HepG2 (cell line): Measurements from ENCODE around the gene ZC3H7B. TPM values are rescaled to one million over a fixed set of nuclear protein-coding genes. Genes with fewer than 3 reads are reported as not detected.
A peak's percentile ranks its signal among the peaks of the same experiment; 100 is the strongest.

Source experiments
- ATAC-seq: fragments of 200-7000 bp; cut with Tn5 transposase; 3 replicates; pipeline ENCODE4 v1.9.1; 2020; ENCODE audit warnings: mild to moderate bottlenecking, moderate library complexity
- BruUV-seq: library from RNA; stranded (reverse); fragments of 400-500 nt; replicated peaks from 2 replicates; lab custom pipeline; 2021; lab: Mats Ljungman, UMichigan
- CTCF ChIA-PET: fragments of 300-600 bp; formaldehyde crosslinking; extraction: SDS; loops from one replicate; lab custom pipeline; 2021; ENCODE audit warnings: low total read pairs, inconsistent platforms, low intra/inter-chr PET ratio; lab: Yijun Ruan, JAX
- POLR2A ChIA-PET: fragments of 350-600 bp; sonication (Branson Sonifier 250); formaldehyde crosslinking; loops from one replicate; lab custom pipeline; 2020; ENCODE audit warnings: antibody characterized with exemption, inconsistent platforms; lab: Yijun Ruan, JAX
- DNase-seq: peaks from one replicate; pipeline ENCODE4 v3.0.0-alpha.2; 2015; ENCODE audit warnings: low spot score
- FAIRE-seq: peaks from 3 replicates; lab custom pipeline; 2011; peaks lifted over from hg19 to GRCh38; lab: Jason Lieb, UNC
- H2AFZ ChIP-seq: one replicate; pipeline ENCODE4 v1.6.1; 2011; ENCODE audit warnings: low read length, inconsistent platforms
- H3K27ac ChIP-seq: fragments of 300-600 bp; 3 replicates; pipeline ENCODE4 v1.8.0; 2011; ENCODE audit warnings: mixed run types, mild to moderate bottlenecking, mixed read lengths, low read length, inconsistent platforms; ENCODE audit not compliant: insufficient read depth; ENCODE audit errors: extremely low read length
- H3K27me3 ChIP-seq, 2 experiments: fragments of 200-600 bp in 1 of 2; 2 replicates in 1 of 2; 3 replicates in 1 of 2; pipeline versions ENCODE4 v1.6.0 to v1.8.0; 2011; ENCODE audit warnings: low read length in 2 of 2, mild to moderate bottlenecking in 2 of 2, moderate library complexity in 2 of 2, inconsistent platforms in 1 of 2; ENCODE audit not compliant: insufficient read depth in 2 of 2, control insufficient read depth in 1 of 2
- H3K36me3 ChIP-seq, 2 experiments: fragments of 200-600 bp in 1 of 2; replicated peaks in 1 of 2; 2 replicates in 1 of 2; 3 replicates in 1 of 2; pipeline versions ENCODE4 v1.5.1 to v1.8.0; 2011; ENCODE audit warnings: low read length in 2 of 2, inconsistent platforms in 1 of 2; ENCODE audit not compliant: insufficient read depth in 2 of 2, control insufficient read depth in 1 of 2
- H3K4me1 ChIP-seq: 2 replicates; pipeline ENCODE4 v1.5.1; 2012; ENCODE audit warnings: low read length, inconsistent platforms; ENCODE audit not compliant: insufficient read depth
- H3K4me2 ChIP-seq: 2 replicates; pipeline ENCODE4 v1.6.0; 2011; ENCODE audit warnings: low read depth, low read length, inconsistent platforms
- H3K4me3 ChIP-seq, 3 experiments: fragments of 200-600 bp in 1 of 3; sonication (generic), shearing (Covaris generic) in 1 of 3; replicated peaks in 1 of 3; 2 replicates each; pipeline ENCODE4 v1.5.1; 2011 to 2016; ENCODE audit warnings: low read length in 3 of 3, inconsistent platforms in 2 of 3, low read depth in 2 of 3, mild to moderate bottlenecking in 2 of 3, control low read depth in 1 of 3, mixed read lengths in 1 of 3; ENCODE audit not compliant: insufficient read depth in 1 of 3
- H3K79me2 ChIP-seq: one replicate; pipeline ENCODE4 v1.6.1; 2011; ENCODE audit warnings: low read length, inconsistent platforms; ENCODE audit not compliant: insufficient read depth
- H3K9ac ChIP-seq: 2 replicates; pipeline ENCODE4 v1.6.0; 2011; ENCODE audit warnings: mild to moderate bottlenecking, low read depth, low read length, inconsistent platforms; ENCODE audit not compliant: insufficient read depth
- H3K9me3 ChIP-seq: 2 replicates; pipeline ENCODE4 v1.5.1; 2012; ENCODE audit warnings: mild to moderate bottlenecking, low read length
- H4K20me1 ChIP-seq: 2 replicates; pipeline ENCODE4 v1.6.0; 2011; ENCODE audit warnings: inconsistent platforms, mild to moderate bottlenecking, low read length, moderate library complexity; ENCODE audit not compliant: insufficient read depth
- CCAR2 ChIP-seq: fragments of 200-400 bp; formaldehyde crosslinking; optimal IDR thresholded peaks from 2 replicates; pipeline ENCODE3; 2018; ENCODE audit warnings: low read depth, mild to moderate bottlenecking, low read length, moderate library complexity
- FOXP1 ChIP-seq, 2 experiments: fragments of 450-650 bp in 1 of 2; IDR thresholded peaks; 2 replicates each; pipeline ENCODE4 v1.6.1; 2017 to 2018; ENCODE audit warnings: antibody characterized with exemption in 1 of 2
- GLMP ChIP-seq: sonication (generic); formaldehyde crosslinking; IDR thresholded peaks from 2 replicates; pipeline ENCODE4 v1.9.0; 2021; ENCODE audit warnings: missing genetic modification reagents, mild to moderate bottlenecking, borderline replicate concordance
- HOXA3 ChIP-seq: sonication (generic); formaldehyde crosslinking; IDR thresholded peaks from 2 replicates; pipeline ENCODE4 v1.5.0; 2020; ENCODE audit warnings: missing genetic modification reagents
- MAFG ChIP-seq: sonication (generic); formaldehyde crosslinking; IDR thresholded peaks from 2 replicates; pipeline ENCODE4 v1.5.1; 2020; ENCODE audit warnings: mild to moderate bottlenecking, missing genetic modification reagents
- MAFK ChIP-seq, 2 experiments: IDR thresholded peaks in 1 of 2; conservative IDR thresholded peaks in 1 of 2; 2 replicates each; pipeline ENCODE4 v1.6.1; 2011; ENCODE audit warnings: improper control_type of control experiment in 2 of 2, low read length in 2 of 2
- PRDM10 ChIP-seq: sonication (generic); formaldehyde crosslinking; IDR thresholded peaks from 2 replicates; pipeline ENCODE4 v1.4.0; 2020; ENCODE audit warnings: low read depth, missing genetic modification reagents
- PREB ChIP-seq: sonication (generic); formaldehyde crosslinking; IDR thresholded peaks from 2 replicates; pipeline ENCODE4 v1.4.0; 2020; ENCODE audit warnings: missing genetic modification reagents
- TOPORS ChIP-seq: sonication (generic); formaldehyde crosslinking; IDR thresholded peaks from 2 replicates; pipeline ENCODE4 v1.8.0; 2023; ENCODE audit warnings: mild to moderate bottlenecking, missing genetic modification reagents
- TRIM22 ChIP-seq: fragments of 450-650 bp; IDR thresholded peaks from 2 replicates; pipeline ENCODE4 v1.6.1; 2017
- WGBS: methylation state at CpG from one replicate; pipeline ENCODE4 v1.1.6; 2017; ENCODE audit warnings: low lambda C conversion rate; 5-methylcytosine and 5-hydroxymethylcytosine counted together
- in situ Hi-C: cut with HindIII; loops from 2 replicates; pipeline ENCODE4 v1.10.0; 2017; ENCODE audit warnings: low pct_unique_long_range_greater_than_20kb; ENCODE audit not compliant: extremely low pct_ligation_motif_present
- intact Hi-C: fragments of 100-400 bp; cut with micrococcal nuclease; formaldehyde crosslinking; loops from one replicate; pipeline ENCODE4 v1.10.0; 2022; ENCODE audit not compliant: unreplicated experiment
- polyA plus RNA-seq, 8 experiments: library from polyadenylated mRNA; depleted of rRNA in 3 of 8; stranded (reverse) in 7 of 8; unstranded in 1 of 8; fragments of >200 nt; fragmentation: Illumina TruSeq in 4 of 8; extraction: Trizol in 4 of 8; gene quantifications; 2 replicates each; pipeline versions ENCODE4 v1.2.1 to v1.2.3, GENCODE V29; 2011 to 2016; ENCODE audit warnings: low read depth in 4 of 8, missing spikeins in 1 of 8, mixed read lengths in 1 of 8; ENCODE audit not compliant: insufficient read depth in 1 of 8
- total RNA-seq, 5 experiments: library from RNA; depleted of rRNA; stranded (reverse); fragments of >200 nt; fragmentation: Illumina TruSeq; extraction: Trizol; gene quantifications; 2 replicates each; pipeline ENCODE4 v1.2.3, GENCODE V29; 2016; ENCODE audit warnings: low read depth in 1 of 5

The ZC3H7B gene
- total and polyA plus RNA-seq, 2 of the 13 experiments (the other 11 are each of a cell fraction or from before 2014, with no cell fraction given): 26.4 to 37.2 TPM

GRCh38 chr22:41383085-41383484, 81.8 kb downstream of the ZC3H7B start:
- no peak for TF ChIP-seq GLMP (CRISPR knock-in tag)
- 0 out of 4 replicates have a peak, but pooled peaks of 1 of the 2 experiments have one; percentile 6 for TF ChIP-seq MAFK (conservative IDR thresholded peaks at IDR 0.05 in 1 of 2, IDR thresholded peaks at IDR 0.05 in 1 of 2; ENCODE audit: low read length in 2 of 2)
- no peak for TF ChIP-seq CCAR2
- ATAC-seq (no peak), DNase-seq (no peak), FAIRE-seq (no peak)
- peak overlapping the region; percentile 60; the same call in 1 of the 2 replicates for H3K9ac ChIP-seq
- WGBS: 76% methylated on average over 5 of the region's 5 CpGs
- no peaks in the 10 kb centered on the region for H4K20me1 ChIP-seq
- TSS peak; percentile 45 for BruUV-seq
- peaks cover 0 to 7% of the 10 kb centered on the region in 2 experiments; a peak in 2 of 5 replicates for H3K36me3 ChIP-seq
- peak overlapping the region; percentile 58 to 84 (median 74); a peak in 5 of 6 replicates for H3K4me3 ChIP-seq
- H3K27ac ChIP-seq: no peak overlapping the region
- in situ Hi-C loops (no loop called here), intact Hi-C loops (no loop called here)
- POLR2A ChIA-PET: interaction anchor here (1.3 to 3.6 kb wide), 3 partner anchors 14 to 19 kb away, joined by 4 to 135 read pairs (median 33); no protein-coding TSS in a partner anchor
- peaks cover 5% of the 10 kb centered on the region for H3K79me2 ChIP-seq
- H3K9me3 ChIP-seq: no peaks in the 10 kb centered on the region
- H2AFZ ChIP-seq: no peak overlapping the region
- H3K27me3 ChIP-seq: no peaks in the 10 kb centered on the region; a peak in 1 of 5 replicates
- CTCF ChIA-PET: no interaction called here
- H3K4me2 ChIP-seq: peak overlapping the region; percentile 84
- H3K4me1 ChIP-seq: peaks cover 24% of the 10 kb centered on the region

- Histone ChIP-seq H3K4me2 (no peak overlapping the region), H3K27me3 (no peaks in the 10 kb centered on the region; a peak in 1 of 5 replicates), H3K4me3 (no peak overlapping the region), H3K4me1 (peaks cover 24% of the 10 kb centered on the region), H3K9me3 (no peaks in the 10 kb centered on the region), H3K36me3 (peaks cover 0 to 7% of the 10 kb centered on the region in 2 experiments; a peak in 3 of 5 replicates), H3K27ac (no peak overlapping the region), H4K20me1 (no peaks in the 10 kb centered on the region), H2AFZ (no peak overlapping the region), H3K9ac (no peak overlapping the region), H3K79me2 (peaks cover 5% of the 10 kb centered on the region)
- no peak for DNase-seq
- FAIRE-seq: no peak
- intact Hi-C loops (no loop called here), in situ Hi-C loops (no loop called here)
- ATAC-seq: no peak
- ChIA-PET POLR2A (interaction anchor here (1.1 to 1.3 kb wide), 2 partner anchors 13 to 63 kb away, joined by 3 to 4 read pairs; partner anchors contain the start of gene TOB2), CTCF (no interaction called here)
- BruUV-seq: no TSS peak
- no peak for TF ChIP-seq HOXA3 (CRISPR knock-in tag)
- TF ChIP-seq PREB (CRISPR knock-in tag): no peak
- TF ChIP-seq TOPORS (CRISPR knock-in tag): no peak
- TF ChIP-seq MAFG (CRISPR knock-in tag): no peak
- no peak for TF ChIP-seq PRDM10 (CRISPR knock-in tag)
- no peak for TF ChIP-seq TRIM22
- no peak for TF ChIP-seq FOXP1 (IDR thresholded peaks at IDR 0.05)
- TF ChIP-seq FOXP1 (CRISPR knock-in tag; IDR thresholded peaks at IDR 0.05): no peak
Measured at GRCh38 chr22:41384128-41384527, 82.8 kb downstream of the ZC3H7B start.
